OCI-M2 (cell line): Measurements from ENCODE around the gene CLDN2.

ENCODE experiments used
- DNase-seq: peaks from one replicate; lab custom pipeline; 2025; ENCODE audit not compliant: unreplicated experiment; lab: John Stamatoyannopoulos, UW

Gene CLDN2

DNA sequence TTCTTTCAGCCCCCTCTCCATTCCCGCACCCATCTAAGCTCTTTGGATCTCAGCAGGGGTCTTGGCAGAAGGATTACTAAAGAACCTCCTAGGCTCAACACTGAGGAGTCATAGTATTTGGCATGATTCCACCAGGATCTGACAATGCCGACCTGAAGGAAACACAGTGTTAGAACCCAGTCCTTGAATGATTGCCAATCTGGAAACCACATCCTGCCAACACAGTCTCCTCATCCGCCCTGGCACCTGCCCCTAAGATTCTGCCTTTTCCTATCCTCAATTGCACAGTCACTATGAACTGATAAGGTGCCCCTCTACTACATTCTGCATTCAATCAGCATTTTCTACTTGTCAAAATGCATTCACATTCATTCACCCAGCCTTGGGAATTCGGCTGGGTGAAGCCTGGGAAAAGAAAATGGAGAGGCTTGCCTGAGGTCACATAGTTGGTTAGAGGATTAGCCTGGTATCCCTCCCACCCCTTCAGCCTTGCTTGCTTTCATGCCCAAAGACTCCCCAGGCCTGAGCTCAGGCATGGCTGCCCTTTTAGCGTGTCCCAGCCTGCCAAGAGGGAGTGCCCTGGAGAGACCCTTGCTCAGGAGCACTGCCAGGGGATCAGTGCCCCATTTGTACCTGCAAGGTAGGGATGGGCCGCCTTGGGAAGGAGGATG lies 2.2 kb upstream of the CLDN2 start:
- DNase-seq: no peak

GRCh38 chrX:106921637-106922036 lies 1.4 kb downstream of the CLDN2 start:
- DNase-seq: no peak

DNA sequence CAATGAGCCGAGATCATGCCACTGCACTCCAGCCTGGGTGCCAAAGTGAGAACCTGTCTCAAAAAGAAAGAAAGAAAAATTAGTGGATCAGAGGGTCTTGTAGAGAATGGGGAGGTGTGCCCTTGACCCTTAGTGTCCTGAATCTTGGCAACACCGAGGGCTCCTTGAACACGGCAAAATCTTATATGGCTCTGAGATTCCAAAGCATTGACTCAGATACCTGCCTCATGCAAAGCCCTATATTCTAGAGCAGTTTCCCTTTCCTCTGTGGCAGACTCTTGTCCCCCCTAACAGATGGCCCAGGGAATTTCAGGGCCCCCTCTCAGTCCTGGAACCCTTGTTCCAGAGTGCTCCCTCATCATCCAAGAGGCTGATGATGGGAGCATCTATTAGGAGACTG lies 6.8 kb downstream of the CLDN2 start:
- DNase-seq: no peak

DNA sequence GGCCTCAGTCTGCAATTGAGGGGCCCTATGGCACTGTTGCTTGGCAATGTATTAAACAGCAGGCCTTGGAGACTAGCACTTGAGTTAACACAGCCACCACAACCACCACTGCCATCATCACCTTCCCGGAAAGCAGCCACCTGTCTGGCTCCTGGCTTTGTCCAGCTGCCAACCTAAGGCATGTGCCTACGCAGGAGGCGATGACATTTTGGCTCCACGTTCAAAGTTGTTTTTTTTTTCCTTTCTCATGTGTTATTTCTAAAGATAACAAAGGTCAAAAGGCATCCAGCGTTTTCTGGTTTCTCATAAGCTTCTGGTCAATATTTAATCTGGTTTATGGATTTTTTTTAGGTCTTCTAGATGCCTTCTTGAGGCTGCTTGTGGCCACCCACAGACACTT lies 7.5 kb downstream of the CLDN2 start:
- no peak for DNase-seq

GRCh38 chrX:106928227-106928626 lies 8.0 kb downstream of the CLDN2 start:
- DNase-seq: no peak

- no peak for DNase-seq
These were observed 11.8 kb downstream of the CLDN2 start for GRCh38 chrX:106931831-106932491.

DNA sequence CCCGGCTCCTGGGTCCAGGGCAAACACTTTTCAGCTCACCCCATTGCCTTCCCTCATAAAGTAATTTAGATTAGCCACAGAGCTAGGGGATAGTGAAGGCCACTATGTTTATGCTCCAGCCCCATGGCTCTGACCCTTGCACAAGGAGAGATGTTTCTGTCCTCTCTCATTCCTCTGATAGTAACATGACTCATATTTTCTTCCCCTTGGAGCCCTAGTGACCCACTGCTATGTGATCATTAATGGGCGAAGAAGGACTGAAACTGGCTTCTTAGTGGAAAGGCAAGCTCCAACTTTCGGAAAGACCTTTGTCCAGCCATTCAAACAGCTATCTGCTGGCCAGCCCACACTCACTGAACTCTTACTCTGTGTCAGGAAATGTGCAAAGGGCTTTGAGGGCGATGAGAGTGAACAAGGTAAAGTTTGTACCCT lies 12.3 kb downstream of the CLDN2 start:
- no peak for DNase-seq

DNA sequence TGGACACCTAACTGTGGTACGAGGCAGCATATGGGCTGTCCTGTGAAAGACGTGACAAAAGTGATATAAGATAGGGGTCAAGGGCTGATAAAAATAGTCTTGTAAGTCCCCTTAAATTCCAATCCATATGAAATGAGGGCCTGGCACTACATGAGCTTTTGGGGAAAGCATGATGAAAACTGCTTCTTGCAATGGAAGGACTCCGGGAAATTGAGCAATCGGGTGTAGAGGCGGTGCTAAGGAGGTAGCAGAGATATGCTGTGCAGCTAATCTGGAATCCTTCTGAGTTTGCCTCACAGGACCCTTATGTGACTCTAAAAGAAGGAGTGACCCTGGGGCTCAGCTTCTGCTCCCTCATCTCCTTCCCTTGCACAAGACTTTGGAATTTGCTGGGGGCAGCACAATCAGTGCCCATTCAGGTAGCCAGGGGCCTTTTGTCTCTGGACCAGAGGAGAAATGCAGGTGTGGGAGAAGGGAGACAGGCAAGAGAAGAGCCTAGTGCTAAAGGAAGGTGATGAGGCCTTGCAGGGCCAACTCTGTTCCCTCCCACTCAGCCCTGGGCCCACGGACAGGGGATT lies 12.8 kb downstream of the CLDN2 start:
- no peak for DNase-seq

DNA sequence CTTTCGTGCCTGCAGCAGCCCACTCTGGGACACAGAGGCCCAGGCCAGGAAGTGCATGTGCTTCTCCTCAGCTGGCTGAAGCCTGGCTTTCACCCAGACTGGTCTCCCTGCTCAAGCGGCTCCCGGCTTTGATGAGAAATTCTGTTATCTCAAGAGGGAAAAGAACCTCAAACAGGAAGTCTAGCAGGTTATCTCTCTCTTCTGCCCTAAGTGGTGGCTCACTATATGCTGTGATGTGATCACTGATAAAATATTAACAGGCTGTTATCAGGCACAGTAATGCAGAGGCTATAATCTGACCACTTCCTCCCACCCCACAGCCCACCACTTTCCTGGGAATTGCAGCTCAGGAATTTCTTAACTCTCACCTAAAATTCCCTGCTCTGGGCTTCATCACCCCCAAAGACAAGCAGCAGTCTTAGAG lies 13.3 kb downstream of the CLDN2 start:
- no peak for DNase-seq

DNA sequence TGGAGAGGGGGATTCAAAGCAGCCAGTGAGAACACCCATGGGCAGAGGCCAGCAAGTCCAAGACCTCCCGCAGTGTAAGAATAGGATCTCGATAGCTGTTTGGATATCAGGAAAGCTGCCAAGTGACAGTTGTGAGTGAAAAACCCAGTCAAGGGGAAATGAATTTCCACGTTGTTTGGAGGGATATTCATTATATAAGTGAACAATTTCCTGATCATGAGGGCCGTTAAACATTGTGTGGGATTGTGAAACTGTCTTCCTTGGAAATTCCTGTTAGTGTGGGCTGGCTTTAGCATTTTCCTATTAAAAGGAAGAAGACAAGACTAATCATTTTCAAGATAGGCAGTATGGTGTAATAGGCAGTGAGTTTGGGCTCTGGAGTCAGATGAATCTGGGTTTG lies 15.0 kb downstream of the CLDN2 start:
- DNase-seq: no peak

GRCh38 chrX:106936246-106936645 lies 16.0 kb downstream of the CLDN2 start:
- no peak for DNase-seq

GRCh38 chrX:106939566-106939965 lies 19.4 kb downstream of the CLDN2 start:
- DNase-seq: no peak

DNA sequence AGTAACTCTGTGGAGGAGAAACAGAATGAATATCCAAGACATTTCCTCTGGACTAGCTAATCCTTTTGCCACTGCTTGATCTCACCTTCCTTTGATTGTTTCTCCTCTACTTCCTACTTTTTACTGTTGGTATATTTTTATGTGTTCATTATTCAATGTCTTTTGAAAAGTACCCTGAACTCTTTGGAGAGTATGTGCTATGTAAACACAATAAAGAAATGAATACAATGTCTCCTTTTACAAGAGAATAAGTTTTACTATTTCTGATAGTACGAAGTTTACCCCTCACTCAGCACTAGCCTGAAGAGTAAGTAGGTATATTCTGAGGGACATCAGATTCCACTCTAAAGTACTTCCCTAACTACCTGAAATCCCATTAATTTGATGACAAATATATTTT lies 19.9 kb downstream of the CLDN2 start:
- no peak for DNase-seq

GRCh38 chrX:106946464-106946863 lies 26.3 kb downstream of the CLDN2 start:
- DNase-seq: no peak

- no peak for DNase-seq
These were observed 28.4 kb downstream of the CLDN2 start for GRCh38 chrX:106948641-106949040.

GRCh38 chrX:106949366-106949765 lies 29.2 kb downstream of the CLDN2 start:
- no peak for DNase-seq

DNA sequence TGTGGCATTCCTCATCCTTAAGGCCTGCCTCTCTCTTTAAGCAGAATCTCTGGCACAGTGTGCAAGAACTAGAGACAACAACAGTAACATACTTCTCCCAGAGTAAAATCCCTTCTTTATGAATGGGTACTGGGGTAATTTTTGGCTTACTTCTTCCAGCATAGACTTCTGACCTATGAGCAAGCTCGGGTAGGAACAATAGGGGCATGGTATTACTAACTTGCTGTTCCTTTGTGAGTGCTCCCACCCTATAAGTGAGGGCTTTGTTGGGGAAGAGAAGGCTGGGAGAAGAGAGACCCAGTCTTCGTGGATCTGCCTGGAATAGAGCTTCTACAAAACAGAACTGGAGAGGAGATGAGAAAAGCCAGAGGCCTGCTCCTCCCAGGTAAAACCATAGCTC lies 30.2 kb downstream of the CLDN2 start:
- DNase-seq: no peak

GRCh38 chrX:106951230-106951629 lies 31.0 kb downstream of the CLDN2 start:
- DNase-seq: no peak

DNA sequence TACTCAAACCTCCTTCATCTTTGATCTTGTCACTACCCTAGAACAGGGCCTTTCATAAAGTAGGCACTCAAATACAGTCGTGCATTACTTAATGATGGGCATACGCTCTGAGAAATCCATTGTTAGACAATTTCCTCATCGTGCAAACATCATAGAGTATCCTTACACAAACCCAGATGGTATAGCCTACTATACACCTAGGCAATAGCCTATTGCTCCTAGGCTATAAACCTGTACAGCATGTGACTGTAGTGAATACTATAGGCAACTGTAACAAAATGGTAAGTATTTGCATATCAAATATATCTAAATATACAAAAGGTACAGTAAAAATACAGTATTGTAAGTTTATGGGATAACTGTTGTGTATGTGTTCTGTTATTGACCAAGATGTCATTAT lies 31.9 kb downstream of the CLDN2 start:
- no peak for DNase-seq

DNA sequence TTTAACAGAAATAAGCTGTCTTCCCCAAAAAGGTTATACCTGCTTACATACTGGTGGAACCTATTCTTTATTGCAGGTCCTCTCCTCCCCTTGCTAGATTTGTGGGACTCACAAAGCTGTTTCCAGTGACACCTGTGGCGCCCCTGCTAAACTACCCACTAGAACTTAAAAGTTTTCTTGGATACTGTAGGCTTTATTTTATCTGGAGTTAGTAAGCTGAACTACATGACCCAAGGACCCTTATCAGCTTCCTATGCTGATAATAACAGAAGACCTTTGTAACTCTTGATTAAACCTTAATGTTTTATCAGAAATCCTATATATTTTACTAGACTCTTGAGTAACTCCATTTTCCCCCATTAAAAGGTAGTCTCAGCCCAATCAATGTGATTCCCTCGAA lies 32.3 kb downstream of the CLDN2 start:
- DNase-seq: no peak

DNA sequence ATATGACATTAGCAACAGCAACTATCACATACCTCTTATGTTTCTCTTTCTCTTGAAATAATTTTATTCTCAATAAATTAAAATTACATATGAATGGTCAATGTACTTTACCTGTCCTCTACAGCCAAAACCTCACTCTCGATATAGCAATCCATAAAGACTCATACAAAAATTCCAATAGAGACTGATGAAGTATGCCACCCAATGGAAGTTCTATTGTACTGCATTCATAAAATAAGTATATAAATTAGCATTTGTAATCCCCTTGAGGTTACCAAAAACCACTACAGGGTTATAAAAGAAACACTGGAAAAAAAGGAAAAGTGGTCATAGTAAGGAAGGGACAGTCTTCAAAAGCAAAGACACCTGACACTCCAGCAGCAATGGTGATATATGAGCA lies 32.8 kb downstream of the CLDN2 start:
- no peak for DNase-seq

DNA sequence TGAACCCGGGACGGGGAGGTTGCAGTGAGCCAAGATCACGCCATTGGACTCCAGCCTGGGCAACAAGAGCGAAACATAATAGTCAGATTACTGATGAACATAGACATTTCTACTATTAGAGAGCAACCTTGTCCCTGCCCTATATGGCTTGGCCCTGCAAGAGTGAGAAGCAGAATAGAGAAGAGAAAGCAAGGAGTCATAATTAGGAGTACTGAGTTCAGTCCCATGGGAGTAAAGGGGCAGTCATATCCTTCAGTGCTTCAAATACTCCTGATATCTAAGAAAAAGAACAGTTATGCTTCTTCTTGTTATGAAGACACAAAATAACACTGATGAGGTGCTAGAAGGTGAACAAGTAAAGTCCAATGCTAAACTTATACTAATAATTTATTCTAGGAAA lies 33.8 kb downstream of the CLDN2 start:
- no peak for DNase-seq
